PC-3 (cell line): ENCODE measurements around the gene HOXC5.

Source experiments
- CTCF ChIP-seq: fragments of 300-600 bp; sonication (generic); conservative IDR thresholded peaks from 2 replicates; pipeline ENCODE4 v1.5.1; 2017; ENCODE audit warnings: antibody characterized with exemption, low read depth, mild to moderate bottlenecking, low read length
- EZH2phosphoT487 ChIP-seq: fragments of 300-600 bp; sonication (generic); IDR thresholded peaks from 2 replicates; pipeline ENCODE4 v1.6.1; 2018; ENCODE audit warnings: mild to moderate bottlenecking, antibody characterized with exemption, low read length, borderline replicate concordance

- TF ChIP-seq CTCF (no peak), EZH2phosphoT487 (no peak)
These were observed 13.9 kb downstream of the HOXC5 start for GRCh38 chr12:54046809-54047159.
